Effector memory CD8-positive, alpha-beta T cell (primary cell): ENCODE measurements around the gene RASA3.

Experiments
- ATAC-seq: fragments of 150-1000 bp; cut with Tn5 transposase; replicated peaks from 2 replicates; pipeline ENCODE4 v1.10.0; 2021; ENCODE audit warnings: mild to moderate bottlenecking, moderate library complexity
- DNase-seq, 3 experiments: peaks; one replicate each; pipeline ENCODE4 v3.0.0; 2021
- H3K27ac Mint-ChIP-seq, 2 donors: one replicate each; pipeline ENCODE4 v1.8.0; 2022; ENCODE audit warnings: mild to moderate bottlenecking in 2 of 2, mixed read lengths in 2 of 2, moderate library complexity in 2 of 2
- H3K27me3 Mint-ChIP-seq, 2 donors: one replicate each; pipeline ENCODE4 v1.8.0; 2022; ENCODE audit warnings: mixed read lengths in 2 of 2
- H3K36me3 Mint-ChIP-seq: one replicate; pipeline ENCODE4 v1.8.0; 2022; ENCODE audit warnings: mild to moderate bottlenecking, moderate library complexity, mixed read lengths; ENCODE audit not compliant: insufficient read depth
- H3K4me1 Mint-ChIP-seq, 2 donors: one replicate each; pipeline ENCODE4 v1.8.0; 2022; ENCODE audit warnings: low read depth in 2 of 2, mixed read lengths in 2 of 2
- H3K4me3 Mint-ChIP-seq, 2 donors: one replicate each; pipeline ENCODE4 v1.8.0; 2022; ENCODE audit warnings: mild to moderate bottlenecking in 2 of 2, mixed read lengths in 2 of 2, moderate library complexity in 2 of 2
- H3K9me3 Mint-ChIP-seq, 2 donors: one replicate each; pipeline ENCODE4 v1.8.0; 2022; ENCODE audit warnings: mixed read lengths in 2 of 2

The RASA3 gene

GRCh38 chr13:114035186-114035582 lies 97.2 kb downstream of the RASA3 start:
- no peak overlapping the region for H3K4me3 Mint-ChIP-seq
- no peak for DNase-seq
- H3K27me3 Mint-ChIP-seq: no peaks in the 10 kb centered on the region
- H3K4me1 Mint-ChIP-seq: peaks cover 30 to 39% of the 10 kb centered on the region in 2 donors
- H3K27ac Mint-ChIP-seq: peak overlapping the region; percentile 64 to 75
- no peaks in the 10 kb centered on the region for H3K9me3 Mint-ChIP-seq
- ATAC-seq: no peak
- H3K36me3 Mint-ChIP-seq: peaks cover 77% of the 10 kb centered on the region

- DNase-seq: no peak
- ATAC-seq: no peak
- peak overlapping the region; percentile 64 to 75 for H3K27ac Mint-ChIP-seq
- H3K4me1 Mint-ChIP-seq: peaks cover 33 to 42% of the 10 kb centered on the region in 2 donors
- H3K4me3 Mint-ChIP-seq: no peak overlapping the region
- peaks cover 77% of the 10 kb centered on the region for H3K36me3 Mint-ChIP-seq
- no peaks in the 10 kb centered on the region for H3K9me3 Mint-ChIP-seq
- H3K27me3 Mint-ChIP-seq: no peaks in the 10 kb centered on the region
These were observed 97.9 kb downstream of the RASA3 start for GRCh38 chr13:114034481-114034891.

- H3K27ac Mint-ChIP-seq: peak overlapping the region in 1 of 2 donors; percentile 75
- no peaks in the 10 kb centered on the region for H3K9me3 Mint-ChIP-seq
- ATAC-seq (no peak), DNase-seq (no peak)
- H3K27me3 Mint-ChIP-seq: no peaks in the 10 kb centered on the region
- peak overlapping the region; percentile 10 to 29 for H3K4me3 Mint-ChIP-seq
- peaks cover 31 to 42% of the 10 kb centered on the region in 2 donors for H3K4me1 Mint-ChIP-seq
- peaks cover 73% of the 10 kb centered on the region for H3K36me3 Mint-ChIP-seq
These were observed 98.7 kb downstream of the RASA3 start for GRCh38 chr13:114033541-114034315.

- no peak for DNase-seq
- no peaks in the 10 kb centered on the region for H3K9me3 Mint-ChIP-seq
- H3K4me3 Mint-ChIP-seq: no peak overlapping the region
- no peak for ATAC-seq
- H3K36me3 Mint-ChIP-seq: peaks cover 74% of the 10 kb centered on the region
- peaks cover 27 to 37% of the 10 kb centered on the region in 2 donors for H3K4me1 Mint-ChIP-seq
- peak overlapping the region; percentile 67 to 84 for H3K27ac Mint-ChIP-seq
- no peaks in the 10 kb centered on the region for H3K27me3 Mint-ChIP-seq
These were observed 100.2 kb downstream of the RASA3 start for GRCh38 chr13:114032126-114032799.

GRCh38 chr13:114031631-114032030 lies 100.8 kb downstream of the RASA3 start:
- Mint-ChIP-seq H3K27me3 (no peaks in the 10 kb centered on the region), H3K4me1 (peaks cover 24 to 32% of the 10 kb centered on the region in 2 donors), H3K36me3 (peaks cover 74% of the 10 kb centered on the region), H3K4me3 (no peak overlapping the region), H3K9me3 (no peaks in the 10 kb centered on the region), H3K27ac (peak overlapping the region; percentile 55 to 67)
- DNase-seq (no peak), ATAC-seq (no peak)

GRCh38 chr13:114030666-114031610 lies 101.5 kb downstream of the RASA3 start:
- Mint-ChIP-seq H3K27me3 (no peaks in the 10 kb centered on the region), H3K4me1 (peaks cover 21 to 32% of the 10 kb centered on the region in 2 donors), H3K36me3 (peaks cover 74% of the 10 kb centered on the region), H3K9me3 (no peaks in the 10 kb centered on the region), H3K27ac (peak overlapping the region in 1 of 2 donors; percentile 55), H3K4me3 (no peak overlapping the region)
- ATAC-seq (no peak), DNase-seq (no peak)

- Mint-ChIP-seq H3K27me3 (no peaks in the 10 kb centered on the region), H3K27ac (peak overlapping the region in 1 of 2 donors; percentile 55)
- ATAC-seq: no peak
These were observed 102.4 kb downstream of the RASA3 start for GRCh38 chr13:114029866-114030625.

GRCh38 chr13:114027826-114028225 lies 104.6 kb downstream of the RASA3 start:
- ATAC-seq (no peak), DNase-seq (no peak)
- peaks cover 69% of the 10 kb centered on the region for H3K36me3 Mint-ChIP-seq
- H3K9me3 Mint-ChIP-seq: no peaks in the 10 kb centered on the region
- no peaks in the 10 kb centered on the region for H3K27me3 Mint-ChIP-seq
- peaks cover 18 to 28% of the 10 kb centered on the region in 2 donors for H3K4me1 Mint-ChIP-seq
- no peak overlapping the region for H3K4me3 Mint-ChIP-seq
- peak overlapping the region in 1 of 2 donors; percentile 46 for H3K27ac Mint-ChIP-seq

More at GRCh38 chr13:114029866-114030625, 102.4 kb downstream of the RASA3 start:
- H3K9me3 Mint-ChIP-seq: no peaks in the 10 kb centered on the region
- no peak overlapping the region for H3K4me3 Mint-ChIP-seq
- H3K4me1 Mint-ChIP-seq: peaks cover 21 to 35% of the 10 kb centered on the region in 2 donors
- no peak for DNase-seq
- peaks cover 74% of the 10 kb centered on the region for H3K36me3 Mint-ChIP-seq

- Mint-ChIP-seq H3K27ac (peak overlapping the region; percentile 46 to 87), H3K4me1 (peaks cover 15 to 25% of the 10 kb centered on the region in 2 donors), H3K4me3 (no peak overlapping the region), H3K9me3 (no peaks in the 10 kb centered on the region), H3K27me3 (no peaks in the 10 kb centered on the region), H3K36me3 (peaks cover 75% of the 10 kb centered on the region)
- ATAC-seq (no peak), DNase-seq (no peak)
These were observed 105.2 kb downstream of the RASA3 start for GRCh38 chr13:114027046-114027715.

- H3K9me3 Mint-ChIP-seq: no peaks in the 10 kb centered on the region
- ATAC-seq (no peak), DNase-seq (no peak)
- peaks cover 76% of the 10 kb centered on the region for H3K36me3 Mint-ChIP-seq
- H3K27ac Mint-ChIP-seq: peak overlapping the region in 1 of 2 donors; percentile 87
- no peak overlapping the region for H3K4me3 Mint-ChIP-seq
- peaks cover 14 to 18% of the 10 kb centered on the region in 2 donors for H3K4me1 Mint-ChIP-seq
- H3K27me3 Mint-ChIP-seq: no peaks in the 10 kb centered on the region
These were observed 105.9 kb downstream of the RASA3 start for GRCh38 chr13:114026481-114026880.

- ATAC-seq (no peak), DNase-seq (no peak)
- Mint-ChIP-seq H3K27me3 (no peaks in the 10 kb centered on the region), H3K9me3 (no peaks in the 10 kb centered on the region), H3K4me1 (peaks cover 7 to 11% of the 10 kb centered on the region in 2 donors), H3K27ac (peak overlapping the region; percentile 68 to 87), H3K36me3 (peaks cover 76% of the 10 kb centered on the region), H3K4me3 (no peak overlapping the region)
These were observed 106.5 kb downstream of the RASA3 start for GRCh38 chr13:114025714-114026431.

- ATAC-seq (no peak), DNase-seq (no peak)
- H3K4me3 Mint-ChIP-seq: no peak overlapping the region
- H3K27ac Mint-ChIP-seq: peak overlapping the region; percentile 68 to 87
- no peaks in the 10 kb centered on the region for H3K9me3 Mint-ChIP-seq
- peaks cover 76% of the 10 kb centered on the region for H3K36me3 Mint-ChIP-seq
- H3K4me1 Mint-ChIP-seq: peaks cover 3 to 7% of the 10 kb centered on the region in 2 donors
- H3K27me3 Mint-ChIP-seq: no peaks in the 10 kb centered on the region
These were observed 107.1 kb downstream of the RASA3 start for GRCh38 chr13:114025405-114025713.
